Activated T-cell treated with anti-CD3 and anti-CD28 coated beads, Interleukin-2, amount 50 U/mL, for 1 hour (primary cell): ENCODE measurements around the gene TYMP.

ENCODE experiments used
- DNase-seq: peaks from one replicate; pipeline ENCODE4 v3.0.0-alpha.2; 2020

TYMP gene

GRCh38 chr22:50529897-50530579 lies at the start of gene TYMP:
TYMP (minus strand) TSS chr22:50530012; CDS start chr22:50529709, 303 bp downstream.
- DNase-seq: peak; percentile 71

GRCh38 chr22:50578776-50579310 lies 49.0 kb upstream of the TYMP start:
- DNase-seq: no peak

- no peak for DNase-seq
Measured at GRCh38 chr22:50577987-50578775, 48.4 kb upstream of the TYMP start, which contains the start of gene CPT1B. CPT1B (minus strand) TSS chr22:50578427; CDS start chr22:50577915, 512 bp downstream.

GRCh38 chr22:50577697-50577986 lies 47.8 kb upstream of the TYMP start:
- DNase-seq: no peak

- DNase-seq: no peak
Measured at GRCh38 chr22:50576806-50577696, 47.2 kb upstream of the TYMP start.

DNA sequence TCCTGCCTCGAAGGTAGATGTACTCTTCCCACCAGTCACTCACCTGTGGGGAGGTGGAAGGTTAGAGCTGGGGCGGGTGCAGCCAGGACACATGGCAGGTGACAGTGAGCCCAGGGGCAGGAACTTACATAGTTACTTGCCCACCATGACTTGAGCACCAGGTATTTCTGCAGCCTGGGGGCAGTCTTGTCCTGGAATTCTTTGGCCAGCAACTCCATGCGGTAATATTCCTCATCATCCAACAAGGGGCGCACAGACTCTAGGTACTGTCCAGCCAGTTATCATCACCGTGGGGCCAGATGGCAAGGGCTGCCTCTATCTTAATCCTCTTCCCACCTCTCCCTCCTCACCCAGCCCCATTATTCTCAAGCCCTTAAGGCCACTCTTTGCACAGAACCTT lies 46.3 kb upstream of the TYMP start:
- DNase-seq: no peak

DNA sequence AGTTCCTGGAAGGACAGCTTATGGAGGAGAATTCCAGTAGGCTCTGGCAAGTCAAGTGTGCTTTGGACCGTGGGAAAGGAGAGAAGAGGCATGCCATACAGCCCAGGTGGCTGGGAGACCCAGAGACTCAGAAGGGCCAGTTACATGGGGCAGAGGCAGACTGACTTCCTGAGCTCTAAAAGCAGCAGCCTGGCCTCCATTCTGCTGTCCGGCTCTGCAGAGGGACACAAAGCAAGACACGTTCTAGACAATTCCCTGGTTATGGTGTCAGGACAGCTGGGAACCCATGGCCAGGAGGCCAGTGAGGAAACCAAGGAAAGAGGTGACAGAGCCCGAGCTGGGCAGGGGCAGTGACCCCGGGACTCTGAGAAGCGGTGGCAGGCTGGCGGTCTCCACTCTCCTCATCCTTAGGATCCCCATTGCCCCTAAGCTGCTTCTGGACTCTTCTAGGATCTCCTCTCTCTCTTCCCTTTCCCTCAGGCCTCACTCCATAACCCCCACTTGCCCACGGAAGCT lies 45.7 kb upstream of the TYMP start:
- DNase-seq: no peak

DNA sequence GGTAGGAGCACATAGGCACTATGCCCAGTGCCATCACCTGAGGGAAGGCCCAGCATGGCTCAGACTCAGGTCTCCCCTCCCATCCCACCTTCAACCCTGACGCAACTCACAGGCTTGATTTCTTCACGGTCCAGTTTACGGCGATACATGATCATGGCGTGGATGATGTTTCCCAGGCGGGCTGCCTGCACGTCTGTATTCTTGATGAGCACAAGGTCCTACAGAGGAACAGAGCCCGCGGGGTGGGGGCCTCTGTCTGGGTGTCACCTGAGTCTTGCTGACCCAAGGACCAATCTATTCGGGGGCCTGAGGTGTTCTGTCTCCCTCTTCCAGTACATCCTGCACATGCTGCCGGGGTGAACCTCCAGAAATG lies 44.6 kb upstream of the TYMP start:
- DNase-seq: no peak

DNA sequence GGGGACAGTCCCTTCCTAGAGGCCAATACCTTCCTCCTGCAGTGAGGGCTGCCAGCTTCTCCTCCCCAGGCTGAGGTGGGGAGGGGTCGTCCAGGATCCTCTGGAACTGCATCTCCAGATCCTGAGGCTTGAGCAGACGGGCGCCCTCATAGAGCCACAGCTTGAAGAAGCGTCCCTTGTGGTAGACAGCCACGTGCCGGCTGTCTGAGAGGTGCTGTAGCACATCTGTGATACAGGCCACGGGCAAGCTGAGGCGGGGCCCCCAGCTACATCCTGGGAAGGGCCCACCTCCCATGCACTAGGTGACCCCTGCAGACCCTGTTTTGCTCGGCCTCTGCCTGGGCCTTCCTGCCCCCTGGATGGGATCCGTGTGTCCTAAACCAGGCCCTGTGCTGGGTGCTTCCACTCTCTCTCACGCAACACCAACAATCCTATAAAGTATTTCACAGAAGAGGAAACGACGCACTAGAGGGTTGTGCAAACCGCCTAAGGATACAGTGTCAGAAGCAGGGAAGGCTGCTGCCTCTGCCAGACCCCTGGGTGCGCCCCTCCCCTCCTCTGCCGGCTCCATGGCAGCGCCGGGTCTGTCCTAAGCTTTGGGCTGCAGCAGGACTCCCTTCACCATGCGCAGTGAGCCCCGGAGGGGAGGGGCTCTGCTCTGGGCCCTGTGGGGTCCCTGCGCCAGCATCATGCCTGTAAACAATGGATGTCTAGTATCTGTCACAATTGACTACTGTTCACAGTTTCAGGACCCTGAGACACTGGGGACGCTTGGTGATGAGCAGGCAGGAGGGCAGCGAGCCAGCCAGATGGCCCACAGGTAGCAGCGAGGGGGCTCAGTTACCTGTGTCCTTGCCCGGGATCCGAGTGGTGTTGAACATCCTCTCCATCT lies 43.9 kb upstream of the TYMP start:
- no peak for DNase-seq

DNA sequence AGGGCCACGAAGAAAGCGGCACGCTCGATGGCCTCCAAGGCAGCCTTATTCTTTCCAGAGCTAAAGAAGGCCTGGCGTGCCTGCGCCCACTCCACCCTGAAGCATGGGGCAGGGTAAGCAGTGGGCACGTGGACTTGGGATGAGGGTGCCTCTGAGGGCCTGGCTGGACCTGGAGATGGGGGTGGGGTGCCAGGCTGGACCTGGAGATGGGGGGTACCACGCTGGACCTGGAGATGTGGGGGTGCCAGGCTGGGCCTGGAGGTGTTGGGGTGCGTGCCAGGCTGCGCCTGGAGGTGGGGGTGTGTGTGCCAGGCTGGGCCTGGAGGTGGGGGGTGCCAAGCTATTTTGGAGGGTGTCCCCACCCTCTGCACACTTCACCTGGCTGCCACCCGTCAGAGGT lies 43.2 kb upstream of the TYMP start:
- no peak for DNase-seq

DNA sequence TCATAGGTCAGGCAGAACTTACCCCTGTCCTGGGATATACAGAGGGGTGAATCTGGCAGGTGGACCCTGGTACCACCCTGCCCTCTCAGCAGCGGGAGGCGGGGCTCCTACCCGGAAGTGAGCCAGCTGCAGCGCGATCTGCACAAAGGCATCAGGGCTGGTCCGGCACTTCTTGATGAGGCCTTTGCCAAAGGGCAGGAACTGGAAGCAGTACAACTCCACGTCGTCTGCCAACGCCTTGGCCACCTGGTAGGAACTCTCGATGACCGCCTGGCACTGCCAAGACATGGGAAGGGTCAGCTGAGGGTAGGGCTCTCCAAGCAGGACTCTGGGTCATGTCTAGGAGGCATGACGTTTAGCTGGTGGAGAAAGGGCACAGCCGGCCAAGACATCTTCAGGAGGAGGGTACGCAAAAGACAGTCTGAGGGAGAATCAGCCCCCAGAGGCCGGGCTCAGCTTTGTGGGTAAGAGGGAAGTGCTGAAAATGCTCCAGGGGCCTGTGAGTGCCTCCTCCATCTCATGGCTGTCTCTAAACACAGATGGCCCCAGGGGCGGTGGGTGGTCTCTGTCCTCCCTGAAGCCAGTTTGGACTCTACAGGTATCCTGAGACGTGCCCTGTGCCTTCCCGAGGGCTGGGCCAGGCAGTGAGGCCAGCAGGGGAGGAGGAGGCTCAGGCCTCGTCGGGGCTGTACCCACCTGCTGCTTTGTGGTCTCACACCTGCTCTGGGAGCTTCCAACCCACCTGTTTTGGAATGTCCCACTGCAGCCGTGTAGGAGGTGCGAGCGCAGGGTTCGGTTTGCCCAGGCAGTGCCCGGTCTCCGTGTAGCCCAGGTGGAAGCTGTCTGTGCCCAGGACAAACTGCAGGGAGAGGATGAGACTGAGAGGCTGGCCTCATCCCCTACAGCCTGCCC lies 41.7 kb upstream of the TYMP start:
- DNase-seq: no peak

DNA sequence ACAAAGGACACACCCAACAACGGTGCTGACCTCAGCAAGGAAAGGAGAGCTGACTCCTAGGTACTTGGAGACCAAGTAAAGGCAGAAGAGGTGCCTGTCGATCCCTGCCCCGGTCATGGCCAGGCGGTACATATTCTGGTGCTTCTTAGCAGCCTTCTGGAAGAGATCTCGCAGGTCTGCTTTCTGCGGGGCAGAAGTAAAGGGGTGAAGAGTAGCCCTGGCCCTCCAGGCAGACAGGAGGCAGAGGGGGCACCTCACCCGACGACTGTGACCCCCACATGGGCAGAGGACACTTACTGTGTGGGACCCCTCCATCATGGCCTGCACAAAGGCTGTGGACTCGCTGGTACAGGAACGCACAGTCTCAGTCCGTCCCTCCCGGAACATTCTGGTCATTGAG lies 41.0 kb upstream of the TYMP start:
- no peak for DNase-seq

DNA sequence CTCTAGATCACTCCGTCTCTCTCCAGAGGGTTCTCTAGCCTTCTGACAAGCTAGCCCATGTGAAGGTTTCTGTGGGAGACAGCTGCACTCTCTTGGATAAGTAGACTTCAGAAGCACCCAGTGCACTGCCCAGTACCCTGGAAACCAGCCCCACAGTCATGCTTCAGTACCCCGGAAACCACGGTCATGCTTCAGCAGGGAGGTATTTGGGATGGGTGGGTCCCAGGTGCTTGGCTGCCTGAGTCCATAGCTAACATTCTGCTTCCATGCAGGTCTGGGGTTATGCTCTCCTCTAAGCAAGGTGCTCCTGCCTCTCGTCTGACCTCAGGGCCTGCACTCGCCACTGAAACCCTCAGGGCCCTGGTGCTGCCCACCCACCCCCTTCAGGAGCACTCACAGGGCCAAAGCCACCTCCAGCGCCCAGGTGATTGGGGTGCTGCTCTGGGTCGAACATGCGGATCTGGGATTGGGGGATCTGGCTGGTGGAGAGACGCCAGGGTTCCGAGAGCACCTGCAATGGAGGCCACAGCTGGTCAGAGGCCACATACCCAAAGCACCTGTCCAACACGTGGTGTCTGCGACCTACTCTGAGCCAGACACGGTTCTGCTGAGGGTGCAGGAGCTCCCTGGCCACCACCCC lies 40.2 kb upstream of the TYMP start:
- DNase-seq: no peak

- no peak for DNase-seq
Measured at GRCh38 chr22:50569041-50569459, 39.2 kb upstream of the TYMP start.

DNA sequence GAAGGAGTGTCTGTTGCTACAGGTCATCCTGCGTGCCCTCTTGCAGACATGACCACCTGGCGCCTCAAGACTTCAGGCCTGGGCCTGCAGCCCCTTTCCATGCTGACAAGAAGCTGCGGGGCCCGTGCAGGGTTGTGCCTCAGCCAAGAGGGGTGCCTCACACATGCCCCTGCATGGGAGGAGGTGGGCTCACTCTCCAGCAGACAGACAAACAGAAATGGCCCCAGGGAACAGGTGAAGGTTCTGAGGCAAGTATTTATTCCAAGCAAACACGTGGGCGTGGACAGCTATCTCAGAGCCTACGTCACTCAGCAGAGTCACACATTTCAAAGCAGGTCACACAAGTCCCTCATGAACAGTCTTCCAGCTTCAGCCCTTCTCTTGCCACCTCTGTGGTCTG lies 38.8 kb upstream of the TYMP start:
- DNase-seq: no peak

GRCh38 chr22:50567721-50568252 lies 38.0 kb upstream of the TYMP start:
- no peak for DNase-seq

DNA sequence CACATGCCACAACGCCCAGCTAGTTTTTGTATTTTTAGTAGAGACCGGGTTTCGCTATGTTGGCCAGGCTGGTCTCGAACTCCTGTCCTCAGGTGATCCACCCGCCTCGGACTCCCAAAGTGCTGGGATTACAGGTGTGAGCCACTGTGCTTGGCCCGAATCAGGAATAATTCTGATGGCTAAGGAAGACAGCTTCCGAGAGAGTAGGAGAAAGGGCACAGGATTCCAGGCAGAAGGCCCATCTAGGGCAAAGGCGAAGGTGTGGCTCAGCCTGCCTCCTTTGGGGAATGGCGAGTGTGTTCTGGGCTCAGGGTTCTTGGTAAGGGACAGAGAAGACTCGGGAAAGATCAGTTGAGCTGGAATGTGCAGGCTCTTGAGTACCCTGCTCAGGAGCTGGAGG lies 34.5 kb upstream of the TYMP start:
- DNase-seq: no peak

DNA sequence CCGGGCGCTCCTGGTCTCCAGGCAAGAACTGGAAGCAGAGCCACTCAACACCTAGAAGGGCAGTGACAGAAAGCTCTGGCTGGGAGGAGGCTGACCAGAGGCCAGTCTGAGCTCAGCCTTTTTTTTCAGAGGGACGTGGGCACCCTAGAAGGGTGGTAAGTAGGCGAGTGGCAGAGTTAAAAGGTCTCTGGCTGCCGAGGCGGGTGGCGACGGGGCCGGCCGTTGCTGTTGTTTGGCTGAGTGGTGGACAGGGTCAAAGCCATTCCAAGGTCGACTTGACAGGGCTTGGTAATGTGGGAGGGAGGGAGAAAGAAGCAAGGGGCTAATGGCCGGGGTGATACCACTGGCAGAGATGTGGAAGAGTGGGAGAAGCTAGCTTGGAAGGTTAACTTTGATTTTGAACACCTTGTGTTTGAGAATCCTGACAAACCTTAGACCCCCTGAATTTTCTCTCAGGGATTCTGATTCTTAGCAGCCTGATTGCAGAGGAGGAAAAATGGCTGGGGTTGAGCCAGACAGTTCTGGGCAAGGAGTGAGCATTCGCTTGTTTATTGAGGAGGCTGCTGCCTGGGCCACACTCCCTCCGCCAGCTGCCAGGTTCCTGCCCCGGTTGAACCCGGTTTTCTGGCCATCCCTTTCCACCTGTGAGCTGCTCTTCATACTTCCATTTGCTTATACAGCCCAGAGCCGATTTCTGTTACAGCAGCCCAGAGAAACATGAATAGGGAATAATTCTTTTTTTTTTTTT lies 33.8 kb upstream of the TYMP start:
- no peak for DNase-seq
